OCI-LY7 (cell line): ENCODE measurements around the gene DCLK1. TPM values are rescaled to one million over a fixed set of nuclear protein-coding genes. Genes with fewer than 3 reads are reported as not detected.

ENCODE experiments used
- BruUV-seq: library from RNA; stranded (reverse); fragments of 400-500 nt; replicated peaks from 2 replicates; lab custom pipeline; 2021; lab: Mats Ljungman, UMichigan
- CTCF ChIA-PET: fragments of 300-600 bp; sonication (Branson Sonifier 250); formaldehyde crosslinking; loops from one replicate; lab custom pipeline; 2022; ENCODE audit warnings: antibody characterized with exemption; ENCODE audit not compliant: unreplicated experiment; lab: Charles Lee
- POLR2A ChIA-PET: fragments of 300-600 bp; sonication (Branson Sonifier 250); formaldehyde crosslinking; loops from one replicate; lab custom pipeline; 2022; ENCODE audit warnings: antibody characterized with exemption; lab: Charles Lee
- DNase-seq: peaks from one replicate; pipeline ENCODE4 v3.0.0-alpha.2; 2015; ENCODE audit warnings: low spot score
- H2AFZ ChIP-seq: fragments of 200-600 bp; sonication (generic), shearing (Covaris generic); 2 replicates; pipeline ENCODE4 v1.6.1; 2014; ENCODE audit warnings: mild to moderate bottlenecking, antibody characterized with exemption, low read length, moderate library complexity
- H3K27ac ChIP-seq: fragments of 200-600 bp; sonication (generic); 2 replicates; pipeline ENCODE4 v1.5.1; 2014; ENCODE audit warnings: mixed run types, low read depth, mild to moderate bottlenecking, moderate library complexity, low read length, inconsistent platforms; ENCODE audit not compliant: poor library complexity, severe bottlenecking
- H3K36me3 ChIP-seq: fragments of 200-600 bp; sonication (generic); 2 replicates; pipeline ENCODE4 v1.6.1; 2014; ENCODE audit warnings: mild to moderate bottlenecking, antibody characterized with exemption, low read length, moderate library complexity, mixed read lengths; ENCODE audit not compliant: insufficient read depth
- H3K4me1 ChIP-seq: fragments of 200-600 bp; sonication (generic); 2 replicates; pipeline ENCODE4 v1.5.1; 2014; ENCODE audit warnings: mild to moderate bottlenecking, low read length; ENCODE audit not compliant: insufficient read depth, poor library complexity, severe bottlenecking
- H3K4me2 ChIP-seq: fragments of 200-600 bp; sonication (generic); 2 replicates; pipeline ENCODE4 v1.6.1; 2014; ENCODE audit warnings: mild to moderate bottlenecking, low read length
- H3K4me3 ChIP-seq: fragments of 200-600 bp; sonication (generic); 2 replicates; pipeline ENCODE4 v1.5.1; 2014; ENCODE audit warnings: mild to moderate bottlenecking, low read depth, low read length; ENCODE audit not compliant: poor library complexity, severe bottlenecking
- H3K79me2 ChIP-seq: fragments of 200-600 bp; sonication (generic); 2 replicates; pipeline ENCODE4 v1.6.1; 2016; ENCODE audit warnings: low read depth, mild to moderate bottlenecking, low read length, moderate library complexity, mixed read lengths; ENCODE audit not compliant: insufficient read depth
- H3K9me2 ChIP-seq: fragments of 200-600 bp; sonication (generic); 2 replicates; pipeline ENCODE4 v1.6.1; 2016; ENCODE audit warnings: mild to moderate bottlenecking, low read length, mixed read lengths; ENCODE audit not compliant: insufficient read depth
- H3K9me3 ChIP-seq: fragments of 200-600 bp; sonication (generic); 2 replicates; pipeline ENCODE4 v1.6.1; 2014; ENCODE audit warnings: mild to moderate bottlenecking, mixed run types, low read length, mixed read lengths
- H4K20me1 ChIP-seq: fragments of 200-600 bp; sonication (generic); 2 replicates; pipeline ENCODE4 v1.6.1; 2014; ENCODE audit warnings: mild to moderate bottlenecking, antibody characterized with exemption, low read length, moderate library complexity, mixed read lengths; ENCODE audit not compliant: insufficient read depth
- EZH2phosphoT487 ChIP-seq: fragments of 200-600 bp; sonication (generic); IDR thresholded peaks from 2 replicates; pipeline ENCODE4 v1.6.1; 2018; ENCODE audit warnings: low read depth, borderline replicate concordance, mild to moderate bottlenecking, mixed run types, antibody characterized with exemption, low read length, moderate library complexity, mixed read lengths
- intact Hi-C: fragments of 100-400 bp; cut with micrococcal nuclease; formaldehyde crosslinking; loops from one replicate; pipeline ENCODE4 v1.10.0; 2022; ENCODE audit not compliant: unreplicated experiment
- total RNA-seq, 2 experiments: library from RNA; depleted of rRNA in 1 of 2; stranded (reverse); fragments of >200 nt in 1 of 2; shearing (Covaris generic) in 1 of 2; gene quantifications; 2 replicates each; pipeline ENCODE4 v1.2.3, GENCODE V29; 2014 to 2022
- TF ChIP-seq, protein P1 (sequence below): fragments of 200-600 bp; sonication (generic); conservative IDR thresholded peaks from 2 replicates; pipeline ENCODE4 v1.5.1; 2014; ENCODE audit warnings: mild to moderate bottlenecking, antibody characterized with exemption, low read length, moderate library complexity, mixed read lengths

DCLK1 gene
- total RNA-seq, 2 experiments from 2014 or later: not detected

DNA sequence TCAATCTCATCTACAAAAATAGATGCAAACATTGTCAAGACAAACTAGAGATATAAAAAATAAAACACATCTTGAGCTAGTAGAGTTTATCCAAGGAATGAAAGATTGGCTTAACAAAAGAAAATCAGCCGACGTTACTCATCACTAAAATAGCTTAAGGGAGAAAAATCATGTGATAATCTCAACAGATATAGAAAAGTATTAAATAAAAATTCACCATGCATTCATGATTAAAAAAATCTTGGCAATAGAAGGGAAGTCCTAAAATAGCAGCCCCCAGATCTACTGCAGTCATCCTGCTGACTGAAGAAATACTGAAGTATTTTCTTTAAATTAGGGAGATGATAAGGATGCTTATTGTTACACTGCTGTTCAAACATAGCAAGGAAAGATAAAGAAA is 12.6 kb upstream of the DCLK1 start:
- ChIA-PET CTCF (no interaction called here), POLR2A (interaction anchor here (0.7 kb wide), 1 partner anchor 12 kb away, joined by 4 read pairs; no protein-coding TSS in a partner anchor)
- Histone ChIP-seq H3K4me3 (no peak overlapping the region), H3K4me2 (no peak overlapping the region), H3K79me2 (no peaks in the 10 kb centered on the region), H3K36me3 (no peaks in the 10 kb centered on the region), H4K20me1 (no peaks in the 10 kb centered on the region), H3K9me2 (no peaks in the 10 kb centered on the region), H3K27ac (no peak overlapping the region), H2AFZ (no peak overlapping the region), H3K4me1 (no peaks in the 10 kb centered on the region), H3K9me3 (no peaks in the 10 kb centered on the region)
- no TSS peak for BruUV-seq
- intact Hi-C loops: no loop called here
- no peak for TF ChIP-seq EZH2phosphoT487
- TF ChIP-seq, protein P1, sequence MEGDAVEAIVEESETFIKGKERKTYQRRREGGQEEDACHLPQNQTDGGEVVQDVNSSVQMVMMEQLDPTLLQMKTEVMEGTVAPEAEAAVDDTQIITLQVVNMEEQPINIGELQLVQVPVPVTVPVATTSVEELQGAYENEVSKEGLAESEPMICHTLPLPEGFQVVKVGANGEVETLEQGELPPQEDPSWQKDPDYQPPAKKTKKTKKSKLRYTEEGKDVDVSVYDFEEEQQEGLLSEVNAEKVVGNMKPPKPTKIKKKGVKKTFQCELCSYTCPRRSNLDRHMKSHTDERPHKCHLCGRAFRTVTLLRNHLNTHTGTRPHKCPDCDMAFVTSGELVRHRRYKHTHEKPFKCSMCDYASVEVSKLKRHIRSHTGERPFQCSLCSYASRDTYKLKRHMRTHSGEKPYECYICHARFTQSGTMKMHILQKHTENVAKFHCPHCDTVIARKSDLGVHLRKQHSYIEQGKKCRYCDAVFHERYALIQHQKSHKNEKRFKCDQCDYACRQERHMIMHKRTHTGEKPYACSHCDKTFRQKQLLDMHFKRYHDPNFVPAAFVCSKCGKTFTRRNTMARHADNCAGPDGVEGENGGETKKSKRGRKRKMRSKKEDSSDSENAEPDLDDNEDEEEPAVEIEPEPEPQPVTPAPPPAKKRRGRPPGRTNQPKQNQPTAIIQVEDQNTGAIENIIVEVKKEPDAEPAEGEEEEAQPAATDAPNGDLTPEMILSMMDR: no peak
- no peak for DNase-seq

DNA sequence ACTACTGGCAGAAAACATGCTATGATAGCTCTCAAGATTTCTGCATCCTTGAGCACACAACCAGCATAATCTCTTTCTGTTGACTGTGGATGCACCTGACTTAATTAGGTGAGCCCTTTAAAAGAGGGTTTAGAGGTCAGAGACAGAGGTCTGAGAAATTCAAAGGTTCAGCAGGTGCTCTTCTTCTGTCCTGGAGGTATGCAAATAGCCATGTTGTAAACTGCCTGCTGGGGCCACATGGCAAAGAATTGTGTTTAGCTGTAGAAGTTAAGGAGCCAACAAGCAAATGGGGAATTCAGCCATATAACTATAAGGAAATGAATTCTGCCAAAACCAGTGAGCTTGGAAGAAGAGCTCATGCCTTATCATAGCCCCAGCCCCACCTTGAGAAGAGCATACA is 11.6 kb upstream of the DCLK1 start:
- Histone ChIP-seq H3K27ac (no peak overlapping the region), H3K4me2 (no peak overlapping the region), H3K4me1 (no peaks in the 10 kb centered on the region), H3K9me2 (no peaks in the 10 kb centered on the region), H3K79me2 (no peaks in the 10 kb centered on the region), H3K36me3 (no peaks in the 10 kb centered on the region), H4K20me1 (no peaks in the 10 kb centered on the region), H3K9me3 (no peaks in the 10 kb centered on the region), H2AFZ (no peak overlapping the region), H3K4me3 (no peak overlapping the region)
- no peak for DNase-seq
- intact Hi-C loops: no loop called here
- no TSS peak for BruUV-seq
- ChIA-PET CTCF (no interaction called here), POLR2A (interaction anchor here (0.6 kb wide), 1 partner anchor 10 kb away, joined by 4 read pairs; no protein-coding TSS in a partner anchor)
- TF ChIP-seq, protein P1: no peak
- no peak for TF ChIP-seq EZH2phosphoT487

DNA sequence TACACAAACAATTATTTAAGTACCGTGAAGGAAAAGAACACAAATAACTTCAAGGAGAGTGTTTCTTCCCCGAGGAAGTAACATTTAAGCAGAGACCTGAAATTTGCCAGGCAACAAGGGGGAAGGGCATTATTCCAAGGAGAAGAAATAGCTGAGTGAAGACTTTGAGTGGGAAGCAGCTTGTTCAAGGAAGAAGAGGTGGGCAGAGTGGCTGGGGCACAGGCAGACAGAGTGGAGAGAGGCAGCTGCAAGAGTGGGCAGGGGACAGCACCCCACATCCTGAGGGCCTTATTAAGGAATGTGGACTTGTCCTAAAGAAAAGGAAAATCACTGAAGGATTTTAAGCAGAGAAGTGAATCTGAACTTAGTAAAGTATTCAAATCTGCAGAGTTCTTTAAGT is 4.7 kb upstream of the DCLK1 start:
- TF ChIP-seq, protein P1: no peak
- no peak for TF ChIP-seq EZH2phosphoT487
- H3K79me2 ChIP-seq: no peaks in the 10 kb centered on the region
- no peak overlapping the region for H2AFZ ChIP-seq
- no peaks in the 10 kb centered on the region for H3K9me3 ChIP-seq
- H4K20me1 ChIP-seq: no peaks in the 10 kb centered on the region
- no peak for DNase-seq
- no peaks in the 10 kb centered on the region for H3K9me2 ChIP-seq
- no peak overlapping the region for H3K27ac ChIP-seq
- H3K4me3 ChIP-seq: no peak overlapping the region
- H3K4me1 ChIP-seq: no peaks in the 10 kb centered on the region
- intact Hi-C loops: no loop called here
- no peaks in the 10 kb centered on the region for H3K36me3 ChIP-seq
- BruUV-seq: no TSS peak
- H3K4me2 ChIP-seq: no peak overlapping the region
- ChIA-PET POLR2A (no interaction called here), CTCF (no interaction called here)
